Measurements from ENCODE around the gene KLF16. TPM values are rescaled to one million over a fixed set of nuclear protein-coding genes. Genes with fewer than 3 reads are reported as not detected.
A peak's percentile ranks its signal among the peaks of the same experiment; 100 is the strongest.

KLF16 gene
- total and polyA plus RNA-seq, 9 of the 15 experiments (the other 6 are each of a cell fraction or from before 2014, with no cell fraction given) = 0.04 to 60.4 (median 6.8) TPM

DNA sequence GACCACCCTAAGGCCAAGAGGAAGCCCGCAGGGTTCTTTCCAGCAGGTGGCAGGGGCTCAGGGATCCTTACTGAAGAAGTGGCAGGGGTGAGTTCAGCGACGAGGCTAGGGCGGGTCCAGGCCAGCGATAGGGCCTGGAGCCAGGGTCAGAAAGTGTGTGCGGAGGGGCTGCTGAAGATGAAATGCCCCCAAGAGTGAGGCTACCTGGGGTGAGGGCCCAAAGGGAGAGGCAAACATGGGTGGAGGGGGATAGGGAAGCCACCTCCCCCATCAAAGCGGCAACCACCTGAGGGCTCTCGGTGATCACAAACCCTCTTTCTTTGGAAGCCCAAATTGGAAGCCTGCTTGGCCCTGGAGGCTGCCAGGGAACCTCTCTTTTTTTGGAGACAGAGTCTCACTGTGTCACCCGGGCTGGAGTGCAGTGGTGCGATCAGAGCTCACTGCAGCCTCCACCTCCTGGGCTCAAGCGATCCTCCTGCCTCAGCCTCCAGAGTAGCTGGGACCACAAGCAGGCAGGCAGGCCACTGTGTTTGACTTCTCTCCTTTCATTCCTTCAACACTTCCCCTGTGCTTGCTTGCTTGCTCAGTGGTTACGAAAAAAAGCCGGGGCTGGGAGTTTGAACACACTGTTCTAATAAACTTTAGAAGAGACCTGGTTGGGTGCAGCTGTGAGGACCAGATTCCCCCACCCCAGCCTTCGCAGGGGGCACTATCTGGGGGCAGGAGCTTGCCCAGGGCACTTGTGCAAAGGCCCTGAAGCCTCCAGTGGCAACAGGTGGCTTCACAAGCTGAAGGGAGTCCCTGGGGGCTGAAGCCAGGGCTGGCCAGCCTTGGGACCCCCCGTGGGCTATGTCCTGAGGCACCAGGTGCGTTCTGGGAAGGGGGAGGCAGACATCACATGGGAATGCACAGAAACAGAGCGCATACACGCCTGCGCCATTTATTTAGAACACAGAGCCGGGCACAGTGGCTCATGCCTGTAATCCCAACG, 49.9 kb downstream of the KLF16 start (continued):
- TF ChIP-seq, protein P1, sequence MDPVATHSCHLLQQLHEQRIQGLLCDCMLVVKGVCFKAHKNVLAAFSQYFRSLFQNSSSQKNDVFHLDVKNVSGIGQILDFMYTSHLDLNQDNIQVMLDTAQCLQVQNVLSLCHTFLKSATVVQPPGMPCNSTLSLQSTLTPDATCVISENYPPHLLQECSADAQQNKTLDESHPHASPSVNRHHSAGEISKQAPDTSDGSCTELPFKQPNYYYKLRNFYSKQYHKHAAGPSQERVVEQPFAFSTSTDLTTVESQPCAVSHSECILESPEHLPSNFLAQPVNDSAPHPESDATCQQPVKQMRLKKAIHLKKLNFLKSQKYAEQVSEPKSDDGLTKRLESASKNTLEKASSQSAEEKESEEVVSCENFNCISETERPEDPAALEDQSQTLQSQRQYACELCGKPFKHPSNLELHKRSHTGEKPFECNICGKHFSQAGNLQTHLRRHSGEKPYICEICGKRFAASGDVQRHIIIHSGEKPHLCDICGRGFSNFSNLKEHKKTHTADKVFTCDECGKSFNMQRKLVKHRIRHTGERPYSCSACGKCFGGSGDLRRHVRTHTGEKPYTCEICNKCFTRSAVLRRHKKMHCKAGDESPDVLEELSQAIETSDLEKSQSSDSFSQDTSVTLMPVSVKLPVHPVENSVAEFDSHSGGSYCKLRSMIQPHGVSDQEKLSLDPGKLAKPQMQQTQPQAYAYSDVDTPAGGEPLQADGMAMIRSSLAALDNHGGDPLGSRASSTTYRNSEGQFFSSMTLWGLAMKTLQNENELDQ (CRISPR knock-in tag; IDR thresholded peaks at IDR 0.05; ENCODE audit: borderline replicate concordance) = no peak
- TF ChIP-seq PHF20 (IDR thresholded peaks at IDR 0.05; ENCODE audit: partially characterized antibody) (no peak), ZNF717 (CRISPR knock-in tag; IDR thresholded peaks at IDR 0.05) (no peak), MEF2A (IDR thresholded peaks at IDR 0.05; ENCODE audit: control insufficient read depth, low read depth, low read length) (no peak), POLR2AphosphoS2 (IDR thresholded peaks at IDR 0.05; ENCODE audit: low read length) (0 out of 2 replicates have a peak, but pooled peaks have one; percentile 8), MBD2 (IDR thresholded peaks at IDR 0.05; ENCODE audit: borderline replicate concordance, low read depth) (no peak), ZNF583 (CRISPR knock-in tag; IDR thresholded peaks at IDR 0.05) (no peak), NR2C1 (IDR thresholded peaks at IDR 0.05) (no peak), NR2C1 (tag; IDR thresholded peaks at IDR 0.05) (no peak), SMARCA5 (IDR thresholded peaks at IDR 0.05) (0 out of 2 replicates have a peak, but pooled peaks have one; percentile 19), HES1 (IDR thresholded peaks at IDR 0.05; ENCODE audit: low read depth) (no peak), XRCC4 (IDR thresholded peaks at IDR 0.05; ENCODE audit: extremely low read depth, insufficient read depth, insufficient read length) (no peak), CREB3L1 (IDR thresholded peaks at IDR 0.05; ENCODE audit: borderline replicate concordance, low read depth) (0 out of 2 replicates have a peak, but pooled peaks have one; percentile 17), EZH2 (IDR thresholded peaks at IDR 0.05; ENCODE audit: borderline replicate concordance, low read depth, low read length) (no peak), HDAC2 (IDR thresholded peaks at IDR 0.05) (no peak), SMARCC2 (IDR thresholded peaks at IDR 0.05; ENCODE audit: low read depth) (no peak), SMARCA4 (IDR thresholded peaks at IDR 0.05) (no peak), ZNF274 (IDR thresholded peaks at IDR 0.05; ENCODE audit: borderline replicate concordance, low read depth, low read length) (no peak), BCOR (IDR thresholded peaks at IDR 0.05) (peak; percentile 34; the same call in 1 of the 2 replicates), ZNF124 (CRISPR knock-in tag; IDR thresholded peaks at IDR 0.05) (no peak), TRIM24 (IDR thresholded peaks at IDR 0.05) (no peak)
- TF ChIP-seq, protein P2, sequence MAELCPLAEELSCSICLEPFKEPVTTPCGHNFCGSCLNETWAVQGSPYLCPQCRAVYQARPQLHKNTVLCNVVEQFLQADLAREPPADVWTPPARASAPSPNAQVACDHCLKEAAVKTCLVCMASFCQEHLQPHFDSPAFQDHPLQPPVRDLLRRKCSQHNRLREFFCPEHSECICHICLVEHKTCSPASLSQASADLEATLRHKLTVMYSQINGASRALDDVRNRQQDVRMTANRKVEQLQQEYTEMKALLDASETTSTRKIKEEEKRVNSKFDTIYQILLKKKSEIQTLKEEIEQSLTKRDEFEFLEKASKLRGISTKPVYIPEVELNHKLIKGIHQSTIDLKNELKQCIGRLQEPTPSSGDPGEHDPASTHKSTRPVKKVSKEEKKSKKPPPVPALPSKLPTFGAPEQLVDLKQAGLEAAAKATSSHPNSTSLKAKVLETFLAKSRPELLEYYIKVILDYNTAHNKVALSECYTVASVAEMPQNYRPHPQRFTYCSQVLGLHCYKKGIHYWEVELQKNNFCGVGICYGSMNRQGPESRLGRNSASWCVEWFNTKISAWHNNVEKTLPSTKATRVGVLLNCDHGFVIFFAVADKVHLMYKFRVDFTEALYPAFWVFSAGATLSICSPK (IDR thresholded peaks at IDR 0.05; ENCODE audit: borderline replicate concordance) = no peak
